ENCODE data around the gene MAFG. TPM values are rescaled to one million over a fixed set of nuclear protein-coding genes. Genes with fewer than 3 reads are reported as not detected.
A peak's percentile ranks its signal among the peaks of the same experiment; 100 is the strongest.

The MAFG gene
- total RNA-seq, 2 donors from 2014 or later: 16.0 to 20.4 TPM

GRCh38 chr17:81924557-81925532 lies 2.7 kb downstream of the MAFG start:
- DNase-seq: no peak
- no peaks in the 10 kb centered on the region for H3K9me3 ChIP-seq
- TF ChIP-seq CTCF (IDR thresholded peaks at IDR 0.05): no peak
- no peak overlapping the region for H3K4me3 ChIP-seq
- peaks cover 24% of the 10 kb centered on the region for H3K4me1 ChIP-seq
- H3K27ac ChIP-seq: peak overlapping the region; percentile 36
- H3K36me3 ChIP-seq: no peaks in the 10 kb centered on the region
- peaks cover 9% of the 10 kb centered on the region for H3K27me3 ChIP-seq
- intact Hi-C loops (cut with DNase I): no loop called here
- peak overlapping the region in 1 of 2 donors; percentile 63 for H3K9ac ChIP-seq (ENCODE audit: low read depth in 2 of 2, low read length in 2 of 2)

GRCh38 chr17:81923302-81924260 lies 4.0 kb downstream of the MAFG start:
- Histone ChIP-seq H3K4me3 (peak overlapping the region; percentile 26), H3K9me3 (no peaks in the 10 kb centered on the region), H3K27ac (peak overlapping the region; percentile 57), H3K27me3 (peaks cover 3% of the 10 kb centered on the region), H3K4me1 (peaks cover 34% of the 10 kb centered on the region), H3K9ac (ENCODE audit: low read depth in 2 of 2, low read length in 2 of 2) (peak overlapping the region; percentile 37 to 63), H3K36me3 (no peaks in the 10 kb centered on the region)
- intact Hi-C loops (cut with DNase I): no loop called here
- peak; percentile 82 for DNase-seq
- no peak for TF ChIP-seq CTCF (IDR thresholded peaks at IDR 0.05)

- intact Hi-C loops (cut with DNase I): no loop called here
- H3K9ac ChIP-seq (ENCODE audit: low read depth in 2 of 2, low read length in 2 of 2): no peak overlapping the region
- no peak for TF ChIP-seq CTCF (IDR thresholded peaks at IDR 0.05)
- peak overlapping the region; percentile 57 for H3K27ac ChIP-seq
- H3K9me3 ChIP-seq: no peaks in the 10 kb centered on the region
- H3K36me3 ChIP-seq: no peaks in the 10 kb centered on the region
- H3K27me3 ChIP-seq: no peaks in the 10 kb centered on the region
- peaks cover 32% of the 10 kb centered on the region for H3K4me1 ChIP-seq
- no peak for DNase-seq
- peak overlapping the region; percentile 26 for H3K4me3 ChIP-seq
Measured at GRCh38 chr17:81922566-81923301, 4.8 kb downstream of the MAFG start.

GRCh38 chr17:81921996-81922565 lies 5.5 kb downstream of the MAFG start:
- no peak for TF ChIP-seq CTCF (IDR thresholded peaks at IDR 0.05)
- H3K4me1 ChIP-seq: peaks cover 32% of the 10 kb centered on the region
- no peaks in the 10 kb centered on the region for H3K9me3 ChIP-seq
- intact Hi-C loops (cut with DNase I): no loop called here
- no peak for DNase-seq
- no peak overlapping the region for H3K4me3 ChIP-seq
- H3K27ac ChIP-seq: no peak overlapping the region
- H3K36me3 ChIP-seq: no peaks in the 10 kb centered on the region
- H3K27me3 ChIP-seq: no peaks in the 10 kb centered on the region
- H3K9ac ChIP-seq (ENCODE audit: low read depth in 2 of 2, low read length in 2 of 2): no peak overlapping the region
